H9 (cell line): ENCODE measurements around the gene PLEKHN1. TPM values are rescaled to one million over a fixed set of nuclear protein-coding genes. Genes with fewer than 3 reads are reported as not detected.

Source experiments
- DNase-seq: peaks from one replicate; pipeline ENCODE4 v3.0.0-alpha.2; 2017
- H2AFZ ChIP-seq: one replicate; pipeline ENCODE4 v1.6.1; 2013; ENCODE audit warnings: mild to moderate bottlenecking, low read length, control low read depth, moderate library complexity
- H2AK5ac ChIP-seq: 2 replicates; pipeline ENCODE4 v1.6.1; 2013; ENCODE audit warnings: low read length, control low read depth, mixed read lengths; ENCODE audit not compliant: insufficient read length
- H2BK120ac ChIP-seq: one replicate; pipeline ENCODE4 v1.6.1; 2013; ENCODE audit warnings: low read depth, mild to moderate bottlenecking, low read length, control low read depth, inconsistent platforms; ENCODE audit not compliant: poor library complexity, severe bottlenecking
- H2BK12ac ChIP-seq: 2 replicates; pipeline ENCODE4 v1.6.1; 2013; ENCODE audit warnings: low read length, control low read depth, mixed read lengths, low read depth; ENCODE audit not compliant: insufficient read length
- H2BK15ac ChIP-seq: 2 replicates; pipeline ENCODE4 v1.6.1; 2013; ENCODE audit warnings: low read depth, low read length, control low read depth
- H2BK20ac ChIP-seq: one replicate; pipeline ENCODE4 v1.6.1; 2013; ENCODE audit warnings: low read depth, mild to moderate bottlenecking, low read length, control low read depth, inconsistent platforms; ENCODE audit not compliant: poor library complexity, severe bottlenecking
- H2BK5ac ChIP-seq: 2 replicates; pipeline ENCODE4 v1.6.1; 2013; ENCODE audit warnings: low read length, control low read depth, mixed read lengths; ENCODE audit not compliant: insufficient read length
- H3K14ac ChIP-seq: 2 replicates; pipeline ENCODE4 v1.6.1; 2013; ENCODE audit warnings: low read length, control low read depth; ENCODE audit not compliant: insufficient read depth
- H3K18ac ChIP-seq: 2 replicates; pipeline ENCODE4 v1.6.1; 2013; ENCODE audit warnings: low read depth, mild to moderate bottlenecking, mixed read lengths, low read length, control low read depth; ENCODE audit not compliant: insufficient read length
- H3K23ac ChIP-seq: 2 replicates; pipeline ENCODE4 v1.6.1; 2013; ENCODE audit warnings: low read length, control low read depth, mixed read lengths, low read depth; ENCODE audit not compliant: insufficient read length
- H3K23me2 ChIP-seq: 2 replicates; pipeline ENCODE4 v1.6.1; 2013; ENCODE audit warnings: low read depth, mild to moderate bottlenecking, mixed read lengths, low read length, control low read depth; ENCODE audit not compliant: insufficient read length, poor library complexity, severe bottlenecking
- H3K27ac ChIP-seq: 2 replicates; pipeline ENCODE4 v1.5.1; 2013; ENCODE audit warnings: low read length, control low read depth, mixed read lengths, low read depth; ENCODE audit not compliant: insufficient read length
- H3K27me3 ChIP-seq: 2 replicates; pipeline ENCODE4 v1.6.1; 2013; ENCODE audit warnings: low read length, control low read depth, inconsistent platforms; ENCODE audit not compliant: insufficient read depth
- H3K4ac ChIP-seq: 2 replicates; pipeline ENCODE4 v1.6.1; 2013; ENCODE audit warnings: low read depth, mild to moderate bottlenecking, control low read depth, inconsistent platforms, low read length, moderate library complexity
- H3K4me1 ChIP-seq: 2 replicates; pipeline ENCODE4 v1.6.1; 2013; ENCODE audit warnings: low read length, control low read depth, inconsistent platforms; ENCODE audit not compliant: insufficient read depth
- H3K4me2 ChIP-seq: 2 replicates; pipeline ENCODE4 v1.6.1; 2013; ENCODE audit warnings: low read length, control low read depth, mixed read lengths; ENCODE audit not compliant: insufficient read length, insufficient read depth
- H3K56ac ChIP-seq: 2 replicates; pipeline ENCODE4 v1.6.1; 2013; ENCODE audit warnings: low read depth, mild to moderate bottlenecking, mixed read lengths, low read length, control low read depth; ENCODE audit not compliant: insufficient read length
- H3K79me1 ChIP-seq: 2 replicates; pipeline ENCODE4 v1.6.1; 2013; ENCODE audit warnings: low read depth, mild to moderate bottlenecking, moderate library complexity, low read length, control low read depth, inconsistent platforms; ENCODE audit not compliant: insufficient read depth, poor library complexity, severe bottlenecking
- H3K79me2 ChIP-seq: 2 replicates; pipeline ENCODE4 v1.6.1; 2013; ENCODE audit warnings: low read length, control low read depth, inconsistent platforms; ENCODE audit not compliant: insufficient read depth
- H3K9ac ChIP-seq: 2 replicates; pipeline ENCODE4 v1.6.1; 2013; ENCODE audit warnings: low read length, control low read depth, mixed read lengths; ENCODE audit not compliant: insufficient read length; ENCODE audit errors: extremely low read depth
- H3K9me3 ChIP-seq: one replicate; pipeline ENCODE4 v1.6.1; 2013; ENCODE audit warnings: low read depth, low read length, inconsistent platforms; ENCODE audit not compliant: control insufficient read depth
- H3T11ph ChIP-seq: one replicate; pipeline ENCODE4 v1.6.1; 2013; ENCODE audit warnings: mild to moderate bottlenecking, low read length, control low read depth, inconsistent platforms
- H4K20me1 ChIP-seq: one replicate; pipeline ENCODE4 v1.6.1; 2013; ENCODE audit not compliant: control insufficient read depth, insufficient read length, insufficient read depth
- H4K5ac ChIP-seq: 2 replicates; pipeline ENCODE4 v1.6.1; 2013; ENCODE audit warnings: low read depth, mild to moderate bottlenecking, mixed read lengths, low read length, control low read depth; ENCODE audit not compliant: insufficient read length
- H4K8ac ChIP-seq: replicated peaks from 2 replicates; pipeline ENCODE4 v1.6.1; 2013; ENCODE audit warnings: low read length, control low read depth, mixed read lengths, low read depth; ENCODE audit not compliant: insufficient read length
- H4K91ac ChIP-seq: 2 replicates; pipeline ENCODE4 v1.6.1; 2013; ENCODE audit warnings: low read depth, mild to moderate bottlenecking, moderate library complexity, mixed read lengths, low read length, control low read depth; ENCODE audit not compliant: insufficient read length
- H3K27ac Mint-ChIP-seq, 3 experiments: 2 replicates in 2 of 3; 3 replicates in 1 of 3; pipeline ENCODE4 v1.8.0; 2020 to 2021; ENCODE audit warnings: mixed read lengths in 3 of 3, mild to moderate bottlenecking in 1 of 3, moderate library complexity in 1 of 3
- H3K27me3 Mint-ChIP-seq: 2 replicates; pipeline ENCODE4 v1.8.0; 2021; ENCODE audit warnings: low read depth, mild to moderate bottlenecking, moderate library complexity, mixed read lengths
- H3K36me3 Mint-ChIP-seq, 3 experiments: 2 replicates in 2 of 3; 3 replicates in 1 of 3; pipeline ENCODE4 v1.8.0; 2020 to 2021; ENCODE audit warnings: low read depth in 3 of 3, mixed read lengths in 3 of 3; ENCODE audit not compliant: insufficient read depth in 1 of 3
- H3K4me1 Mint-ChIP-seq, 2 experiments: 2 replicates each; pipeline ENCODE4 v1.8.0; 2020; ENCODE audit warnings: mixed read lengths in 2 of 2
- H3K4me3 Mint-ChIP-seq, 2 experiments: 2 replicates in 1 of 2; 3 replicates in 1 of 2; pipeline ENCODE4 v1.8.0; 2020 to 2021; ENCODE audit warnings: mild to moderate bottlenecking in 2 of 2, mixed read lengths in 2 of 2, moderate library complexity in 1 of 2
- H3K9me3 Mint-ChIP-seq, 2 experiments: 2 replicates in 1 of 2; 3 replicates in 1 of 2; pipeline ENCODE4 v1.8.0; 2020; ENCODE audit warnings: mild to moderate bottlenecking in 2 of 2, mixed read lengths in 2 of 2, moderate library complexity in 1 of 2
- CTCF ChIP-seq: fragments of 200-600 bp; sonication (generic); conservative IDR thresholded peaks from 3 replicates; pipeline ENCODE4 v1.8.0; 2021; ENCODE audit warnings: antibody characterized with exemption, mild to moderate bottlenecking
- WGBS: extraction: QIAGEN DNeasy Blood & Tissue Kit; methylation state at CpG from one replicate; pipeline ENCODE4 v1.1.7; 2013; ENCODE audit warnings: missing lambda C conversion rate, low lambda C conversion rate, mixed read lengths; ENCODE audit not compliant: insufficient read length; ENCODE audit errors: extremely low coverage; 5-methylcytosine and 5-hydroxymethylcytosine counted together
- total RNA-seq: library from RNA; stranded (reverse); gene quantifications from 2 replicates; pipeline ENCODE4 v1.2.1, GENCODE V29; 2021

The PLEKHN1 gene
- total RNA-seq, 1 experiment from 2014 or later, result 3.0 TPM

- Histone ChIP-seq H2BK5ac (no peak overlapping the region), H4K20me1 (peaks cover 3% of the 10 kb centered on the region), H2BK12ac (peak overlapping the region; percentile 58), H2BK15ac (no peak overlapping the region), H3K56ac (no peak overlapping the region), H2AK5ac (no peak overlapping the region), H2AFZ (no peak overlapping the region), H3K9me3 (no peaks in the 10 kb centered on the region), H3K79me2 (peaks cover 2% of the 10 kb centered on the region; the same call in 1 of the 2 replicates), H4K91ac (no peak overlapping the region), H3K27ac (no peak overlapping the region), H2BK20ac (no peak overlapping the region), H3K23ac (no peak overlapping the region), H4K8ac (no peak overlapping the region), H3K9ac (no peak overlapping the region), H3K23me2 (peaks cover 7% of the 10 kb centered on the region), H4K5ac (no peak overlapping the region), H3K27me3 (no peaks in the 10 kb centered on the region), H3K18ac (peak overlapping the region; percentile 6), H3K4ac (no peak overlapping the region), H3K4me2 (no peak overlapping the region), H2BK120ac (no peak overlapping the region), H3T11ph (no peak overlapping the region), H3K14ac (no peak overlapping the region), H3K4me1 (peaks cover 4% of the 10 kb centered on the region; the same call in 1 of the 2 replicates), H3K79me1 (peaks cover 4% of the 10 kb centered on the region)
- Mint-ChIP-seq H3K9me3 (no peaks in the 10 kb centered on the region; a peak in 1 of 5 replicates), H3K27ac (no peak overlapping the region), H3K27me3 (peaks cover 10% of the 10 kb centered on the region), H3K36me3 (peaks cover 3 to 19% (median 14%) of the 10 kb centered on the region in 3 experiments; a peak in 6 of 7 replicates), H3K4me3 (peak overlapping the region; percentile 29 to 77; a peak in 3 of 5 replicates), H3K4me1 (peaks cover 25 to 40% of the 10 kb centered on the region in 2 experiments)
- no peak for DNase-seq
- no peak for TF ChIP-seq CTCF
- WGBS, result no CpG with 5 or more reads among the region's 10 CpGs
Observed at GRCh38 chr1:1021920-1022259, 55.6 kb downstream of the PLEKHN1 start.
